ENCODE data around the gene SETX. TPM values are rescaled to one million over a fixed set of nuclear protein-coding genes. Genes with fewer than 3 reads are reported as not detected.
"Not testable (repeated sequence)": the region's sequence is repeated elsewhere in the genome, so short reads cannot be mapped to it uniquely, and the experiment has no call there.

Gene SETX
- total RNA-seq, 4 donors from 2014 or later, result 49.7 to 106 (median 63.0) TPM

DNA sequence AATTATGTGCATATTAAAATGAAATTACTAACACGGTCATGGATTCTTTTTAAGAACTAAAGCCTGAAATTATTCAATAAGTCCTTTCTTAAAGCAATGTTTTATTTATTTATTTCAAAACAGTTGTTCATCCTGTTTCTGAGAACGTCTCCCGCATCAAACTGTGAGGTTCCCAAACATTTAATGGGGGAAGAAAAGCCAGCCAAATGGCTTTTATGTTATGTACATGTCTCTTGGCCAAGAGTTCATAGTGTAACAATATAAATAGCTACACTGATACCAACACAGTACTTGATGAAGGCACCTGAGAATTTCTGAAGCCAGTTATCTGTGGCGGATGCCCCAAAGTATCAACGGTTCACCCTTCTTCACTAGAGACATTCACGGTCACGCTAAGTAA, 36.2 kb upstream of the SETX start:
- no peak for TF ChIP-seq POLR2A (IDR thresholded peaks at IDR 0.05)
- TF ChIP-seq, protein P1, sequence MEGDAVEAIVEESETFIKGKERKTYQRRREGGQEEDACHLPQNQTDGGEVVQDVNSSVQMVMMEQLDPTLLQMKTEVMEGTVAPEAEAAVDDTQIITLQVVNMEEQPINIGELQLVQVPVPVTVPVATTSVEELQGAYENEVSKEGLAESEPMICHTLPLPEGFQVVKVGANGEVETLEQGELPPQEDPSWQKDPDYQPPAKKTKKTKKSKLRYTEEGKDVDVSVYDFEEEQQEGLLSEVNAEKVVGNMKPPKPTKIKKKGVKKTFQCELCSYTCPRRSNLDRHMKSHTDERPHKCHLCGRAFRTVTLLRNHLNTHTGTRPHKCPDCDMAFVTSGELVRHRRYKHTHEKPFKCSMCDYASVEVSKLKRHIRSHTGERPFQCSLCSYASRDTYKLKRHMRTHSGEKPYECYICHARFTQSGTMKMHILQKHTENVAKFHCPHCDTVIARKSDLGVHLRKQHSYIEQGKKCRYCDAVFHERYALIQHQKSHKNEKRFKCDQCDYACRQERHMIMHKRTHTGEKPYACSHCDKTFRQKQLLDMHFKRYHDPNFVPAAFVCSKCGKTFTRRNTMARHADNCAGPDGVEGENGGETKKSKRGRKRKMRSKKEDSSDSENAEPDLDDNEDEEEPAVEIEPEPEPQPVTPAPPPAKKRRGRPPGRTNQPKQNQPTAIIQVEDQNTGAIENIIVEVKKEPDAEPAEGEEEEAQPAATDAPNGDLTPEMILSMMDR (IDR thresholded peaks at IDR 0.05), result no peak

DNA sequence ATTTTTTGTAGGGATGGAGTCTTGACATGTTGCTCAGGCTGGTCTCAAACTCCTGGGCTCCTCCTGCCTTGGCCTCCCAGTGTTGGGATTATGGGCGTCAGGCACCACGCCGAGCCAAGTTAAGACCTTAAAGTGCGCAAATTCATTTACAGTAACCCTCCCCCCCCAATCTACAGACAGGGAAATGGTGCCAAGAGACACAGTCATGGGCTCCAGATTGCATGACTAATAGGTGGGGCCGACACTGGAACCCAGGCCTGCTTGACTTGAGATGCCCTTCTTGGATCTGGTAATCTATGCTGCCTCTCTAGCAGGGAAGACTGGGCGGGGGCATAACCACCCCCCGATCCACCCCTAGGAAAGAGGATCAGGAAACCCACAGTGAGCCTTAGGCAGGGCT, 32.3 kb upstream of the SETX start:
- Histone ChIP-seq H3K4me1 (peaks cover 0 to 6% (median 2%) of the 10 kb centered on the region in 4 donors), H3K36me3 (peaks cover 0 to 77% (median 0%) of the 10 kb centered on the region in 3 donors), H3K4me3 (no peak overlapping the region), H3K27ac (no peak overlapping the region), H3K9me3 (no peaks in the 10 kb centered on the region), H3K27me3 (no peaks in the 10 kb centered on the region)
- no peak for TF ChIP-seq POLR2A (IDR thresholded peaks at IDR 0.05)
- TF ChIP-seq, protein P1 (IDR thresholded peaks at IDR 0.05), result no peak
- no peak for DNase-seq

More for the DNA sequence above, 36.2 kb upstream of the SETX start:
- no peaks in the 10 kb centered on the region for H3K27me3 ChIP-seq
- no peak overlapping the region for H3K27ac ChIP-seq
- DNase-seq, result no peak
- H3K36me3 ChIP-seq, result peaks cover 0 to 97% (median 0%) of the 10 kb centered on the region in 3 donors
- H3K4me3 ChIP-seq, result no peak overlapping the region
- no peaks in the 10 kb centered on the region for H3K9me3 ChIP-seq
- H3K4me1 ChIP-seq, result no peaks in the 10 kb centered on the region

DNA sequence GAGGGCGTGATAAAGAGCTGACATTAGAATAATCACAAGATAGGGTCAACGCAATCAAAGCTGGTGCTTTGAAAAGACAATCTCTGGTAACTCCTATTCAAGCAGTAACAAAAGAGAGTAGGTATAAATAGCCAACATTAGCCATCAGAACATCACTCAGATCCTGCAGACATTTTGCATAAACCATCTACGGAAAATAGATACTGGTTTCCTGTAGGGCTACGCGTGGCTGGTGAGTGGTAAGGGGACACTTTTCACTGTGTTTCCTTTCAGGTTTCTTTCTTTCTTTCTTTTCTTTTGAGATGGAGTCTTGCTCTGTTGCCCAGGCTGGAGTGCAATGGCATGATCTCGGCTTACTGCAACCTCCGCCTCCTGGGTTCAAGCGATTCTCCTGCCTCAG, 29.6 kb upstream of the SETX start:
- peaks cover 0 to 18% (median 2%) of the 10 kb centered on the region in 4 donors for H3K4me1 ChIP-seq
- TF ChIP-seq, protein P1 (IDR thresholded peaks at IDR 0.05), result no peak
- TF ChIP-seq POLR2A (IDR thresholded peaks at IDR 0.05), result no peak
- no peak overlapping the region for H3K4me3 ChIP-seq
- H3K9me3 ChIP-seq, result no peaks in the 10 kb centered on the region
- H3K36me3 ChIP-seq, result peaks cover 0 to 74% (median 0%) of the 10 kb centered on the region in 3 donors
- peak overlapping the region in 2 of 4 donors; percentile 34 to 73 for H3K27ac ChIP-seq
- DNase-seq, result peak in 2 of 3 donors; percentile 51 to 52
- no peaks in the 10 kb centered on the region for H3K27me3 ChIP-seq

DNA sequence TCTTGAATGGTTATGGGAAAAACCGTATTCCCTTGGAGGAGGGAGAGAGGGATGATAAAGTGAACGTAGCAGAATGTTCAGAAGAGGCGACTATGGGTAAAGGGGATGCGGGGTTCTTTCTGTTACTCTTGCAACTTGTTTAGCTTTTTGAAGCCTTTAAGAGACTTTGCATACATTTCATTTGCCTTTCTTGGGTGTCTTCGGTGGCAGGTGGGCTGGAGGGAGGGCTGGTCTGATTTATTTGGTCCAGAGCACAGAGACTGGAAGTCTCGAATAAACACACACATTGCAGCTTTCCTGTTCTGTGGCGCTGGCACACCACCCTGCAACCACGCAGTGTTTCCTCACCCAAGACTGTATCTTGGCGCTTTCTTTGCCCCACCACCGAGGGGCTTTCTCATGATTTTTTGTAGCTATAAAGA, 28.7 kb upstream of the SETX start:
- peak in 2 of 3 donors; percentile 77 to 79 for DNase-seq
- H3K4me3 ChIP-seq, result no peak overlapping the region
- peak overlapping the region in 2 of 4 donors; percentile 16 to 73 for H3K27ac ChIP-seq
- no peaks in the 10 kb centered on the region for H3K27me3 ChIP-seq
- peaks cover 0 to 74% (median 0%) of the 10 kb centered on the region in 3 donors for H3K36me3 ChIP-seq
- H3K4me1 ChIP-seq, result peaks cover 0 to 18% (median 2%) of the 10 kb centered on the region in 4 donors
- H3K9me3 ChIP-seq, result no peaks in the 10 kb centered on the region
- TF ChIP-seq POLR2A (IDR thresholded peaks at IDR 0.05), result no peak
- TF ChIP-seq, protein P1 (IDR thresholded peaks at IDR 0.05), result no peak

DNA sequence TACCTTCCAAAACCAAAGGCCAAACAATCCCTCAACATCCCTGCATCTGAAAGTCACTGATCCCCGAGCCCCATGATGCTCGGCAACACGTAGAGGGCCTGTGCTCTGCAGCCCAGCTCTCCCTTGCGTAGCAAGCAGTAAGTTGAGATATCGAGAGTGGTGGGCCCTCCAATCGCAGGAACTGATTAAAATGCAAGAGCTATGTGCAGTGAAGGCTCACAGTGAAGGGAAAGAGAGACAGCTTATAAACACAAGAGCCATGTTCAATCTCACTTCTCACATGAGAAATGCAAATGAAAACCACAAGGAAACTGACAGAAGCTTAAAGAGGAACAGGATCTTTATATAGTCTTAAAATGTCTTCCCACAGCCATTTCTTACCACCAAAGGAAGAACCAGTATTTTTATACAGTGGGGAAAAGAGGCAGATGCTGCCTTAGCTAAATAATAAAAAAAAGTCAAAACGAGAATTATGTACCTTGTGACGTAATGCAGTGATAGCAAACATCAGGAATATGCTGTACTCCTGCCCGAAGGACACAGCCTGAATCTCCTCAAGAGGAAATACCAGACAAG, 27.3 kb upstream of the SETX start:
- Histone ChIP-seq H3K9me3 (no peaks in the 10 kb centered on the region), H3K4me3 (no peak overlapping the region), H3K27me3 (no peaks in the 10 kb centered on the region), H3K4me1 (peaks cover 0 to 18% (median 2%) of the 10 kb centered on the region in 4 donors), H3K36me3 (peaks cover 0 to 75% (median 0%) of the 10 kb centered on the region in 3 donors), H3K27ac (peak overlapping the region in 2 of 4 donors; percentile 73)
- TF ChIP-seq, protein P1 (IDR thresholded peaks at IDR 0.05), result no peak
- TF ChIP-seq POLR2A (IDR thresholded peaks at IDR 0.05), result no peak
- peak in 2 of 3 donors; percentile 35 to 47 for DNase-seq

DNA sequence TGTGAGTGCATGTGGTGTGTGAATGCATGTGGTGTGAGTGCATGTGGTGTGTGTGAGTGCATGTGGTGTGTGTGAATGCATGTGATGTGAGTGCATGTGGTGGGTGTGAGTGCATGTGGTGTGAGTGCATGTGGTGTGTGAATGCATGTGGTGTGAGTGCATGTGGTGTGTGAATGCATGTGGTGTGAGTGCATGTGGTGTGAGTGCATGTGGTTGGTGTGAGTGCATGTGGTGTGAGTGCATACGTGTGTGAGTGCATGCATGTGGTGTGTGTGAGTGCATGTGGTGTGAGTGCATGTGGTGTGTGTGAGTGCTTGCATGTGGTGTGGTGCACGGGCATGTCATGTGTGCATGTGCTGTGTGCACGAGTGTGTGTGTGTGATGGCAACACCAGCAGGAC, 23.6 kb upstream of the SETX start:
- not testable (repeated sequence) for H3K4me3 ChIP-seq, H3K27ac ChIP-seq, H3K27me3 ChIP-seq, H3K9me3 ChIP-seq
- DNase-seq, result peak in 1 of 3 donors; percentile 8
- peaks cover 0 to 12% (median 2%) of the 10 kb centered on the region in 4 donors for H3K4me1 ChIP-seq
- H3K36me3 ChIP-seq, result peaks cover 0 to 70% (median 0%) of the 10 kb centered on the region in 3 donors

DNA sequence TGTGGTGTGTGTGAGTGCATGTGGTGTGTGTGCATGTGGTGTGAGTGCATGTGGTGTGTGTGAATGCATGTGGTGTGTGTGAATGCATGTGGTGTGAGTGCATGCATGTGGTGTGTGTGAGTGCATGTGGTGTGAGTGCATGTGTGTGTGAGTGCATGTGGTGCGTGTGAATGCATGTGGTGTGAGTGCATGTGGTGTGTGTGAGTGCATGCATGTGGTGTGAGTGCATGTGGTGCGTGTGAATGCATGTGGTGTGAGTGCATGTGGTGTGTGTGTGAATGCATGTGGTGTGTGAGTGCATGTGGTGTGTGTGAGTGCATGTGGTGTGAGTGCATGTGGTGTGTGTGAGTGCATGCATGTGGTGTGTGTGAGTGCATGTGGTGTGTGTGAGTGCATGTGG, 23.0 kb upstream of the SETX start:
- H3K27me3 ChIP-seq, DNase-seq, H3K27ac ChIP-seq, H3K9me3 ChIP-seq, H3K4me3 ChIP-seq: not testable (repeated sequence)
- H3K4me1 ChIP-seq, result peaks cover 0 to 12% (median 4%) of the 10 kb centered on the region in 4 donors
- H3K36me3 ChIP-seq, result peaks cover 0 to 70% (median 0%) of the 10 kb centered on the region in 3 donors

Measured in Peyer's patch (tissue), 4 donors.